ENCODE measurements around the gene BDKRB2.

The BDKRB2 gene

DNA sequence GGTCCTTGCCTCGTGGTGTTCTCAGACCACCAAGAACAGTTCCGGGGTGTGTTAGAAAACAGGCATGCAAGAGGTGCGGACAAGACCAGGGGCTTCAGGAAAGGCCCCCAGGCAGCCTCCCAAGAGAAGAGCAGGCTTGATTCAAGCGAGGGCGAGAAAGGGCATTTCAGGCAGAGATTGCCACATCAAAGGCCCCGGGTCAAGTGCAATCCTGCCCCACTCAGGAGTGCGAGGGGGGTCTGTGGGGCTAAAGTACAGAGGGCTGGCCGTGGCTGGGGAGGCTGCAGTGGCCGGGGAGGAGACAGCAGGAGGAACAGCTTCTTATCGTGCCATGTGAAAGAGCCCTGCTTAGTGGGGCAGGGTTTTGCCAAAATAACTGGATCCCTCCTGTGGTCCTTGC is 2.7 kb upstream of the BDKRB2 start:
- DNase-seq: no peak

DNA sequence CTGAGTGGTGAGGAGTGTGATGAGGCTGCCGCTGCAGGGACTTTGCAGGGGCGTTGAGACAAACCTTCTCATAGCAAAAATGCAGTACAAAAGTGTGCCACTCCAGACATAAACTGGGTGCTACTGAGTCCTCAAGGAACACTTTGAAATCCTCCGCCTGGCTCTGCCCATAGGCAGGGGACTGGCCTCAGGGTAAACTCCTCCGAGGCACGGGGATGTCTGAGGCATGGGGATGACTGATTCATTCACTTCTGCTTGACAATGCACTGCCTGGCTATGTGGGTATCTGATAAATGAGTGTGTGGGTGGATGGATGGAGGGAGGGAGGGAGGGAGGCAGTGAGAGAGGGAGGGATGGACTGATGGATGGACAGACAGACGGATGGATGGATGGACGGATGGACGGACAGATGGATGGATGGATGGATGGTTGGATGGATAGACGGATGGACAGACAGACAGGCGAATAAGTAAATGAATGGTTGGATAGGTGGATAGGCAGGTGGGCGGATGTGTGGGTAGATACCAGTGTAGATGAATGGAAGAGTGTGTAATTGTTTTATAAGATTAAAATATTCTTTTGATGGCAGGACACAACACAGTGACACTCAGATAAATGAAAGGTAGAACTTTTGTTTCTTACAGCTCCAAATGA is 2.1 kb upstream of the BDKRB2 start:
- no peak for DNase-seq

DNA sequence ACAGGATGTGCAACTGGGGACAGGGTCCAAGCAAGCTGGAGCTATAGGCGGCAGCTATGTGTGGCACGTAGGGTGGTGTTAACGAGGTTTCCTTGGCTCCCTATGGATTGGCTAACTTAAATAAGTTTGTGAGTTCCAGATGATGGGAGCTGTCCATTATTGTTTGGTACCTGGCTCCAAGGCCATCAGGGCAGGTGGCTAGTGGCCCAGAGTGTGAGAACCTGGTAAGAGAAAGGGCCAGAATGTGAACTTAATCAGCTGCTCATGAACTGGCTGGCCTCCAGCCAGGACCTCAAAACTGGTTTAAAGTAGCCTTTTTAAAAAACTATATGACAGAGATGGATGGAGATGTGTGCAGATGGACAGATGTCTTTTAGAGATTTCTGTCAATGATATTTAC is 1.5 kb upstream of the BDKRB2 start:
- DNase-seq: no peak

DNA sequence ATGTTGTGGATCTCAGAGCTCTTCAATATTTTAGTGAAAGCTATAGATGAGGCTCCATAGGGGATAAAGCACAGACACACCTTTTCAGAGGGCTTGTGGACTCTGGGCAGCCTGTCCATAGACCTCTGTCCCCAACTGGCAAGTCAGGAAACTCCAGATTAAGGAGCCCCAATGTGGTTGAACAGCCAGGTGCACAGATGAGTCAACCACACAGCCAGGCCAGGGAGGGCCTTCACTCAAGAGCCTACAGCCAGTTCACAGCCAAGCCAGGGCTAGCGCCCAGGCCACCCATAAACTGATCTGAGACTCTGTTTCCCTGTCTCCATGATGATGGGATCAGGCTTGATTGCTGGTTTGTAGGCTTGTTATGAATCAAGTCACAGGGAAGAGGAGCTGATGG is 1.0 kb upstream of the BDKRB2 start:
- DNase-seq: no peak

DNA sequence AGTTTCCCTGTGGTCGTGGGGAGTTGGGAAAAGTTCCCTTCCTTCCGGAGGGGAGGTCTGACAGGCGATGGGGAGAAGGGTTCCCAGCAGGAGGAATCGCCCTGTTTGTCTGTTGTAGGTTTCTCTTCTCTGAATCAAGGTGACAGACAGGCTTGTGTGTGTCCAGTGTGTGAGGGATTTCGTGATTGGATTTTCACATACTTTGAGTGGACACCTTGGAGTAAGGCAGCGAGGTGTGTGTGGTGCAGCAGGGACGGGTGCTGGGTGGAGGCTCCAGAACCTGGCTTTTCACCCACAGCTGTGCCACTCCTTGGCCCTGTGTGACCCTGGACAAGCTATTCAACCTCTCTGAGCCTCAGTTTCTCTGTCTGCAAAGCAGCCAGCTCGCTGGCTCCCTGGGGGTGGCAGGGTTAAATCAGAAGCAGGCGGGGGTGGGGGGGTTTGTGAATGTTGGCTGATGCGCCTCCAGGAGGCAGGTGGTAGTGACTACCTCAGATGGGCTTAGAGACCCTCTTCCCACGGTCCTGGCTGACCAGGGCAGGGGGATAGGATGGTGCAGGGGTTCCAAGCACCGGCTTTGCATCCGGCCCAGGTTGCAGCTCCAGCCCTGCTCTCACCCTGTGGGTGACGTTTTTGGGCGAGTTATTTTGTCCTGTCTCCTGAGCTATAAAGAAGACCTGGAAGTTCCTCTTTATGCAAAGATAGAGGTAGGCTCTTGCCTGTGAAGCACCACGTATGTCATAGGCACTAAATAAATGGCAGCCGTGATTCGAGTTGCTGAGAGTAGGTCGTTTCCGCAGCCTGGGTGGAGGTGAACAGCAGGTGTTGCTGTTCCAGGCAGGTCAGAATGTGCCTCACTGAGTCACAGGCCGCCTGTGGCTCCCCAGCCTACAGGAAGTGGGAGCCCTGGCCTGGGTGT is 679 bp downstream of the BDKRB2 start:
- DNase-seq: no peak

DNA sequence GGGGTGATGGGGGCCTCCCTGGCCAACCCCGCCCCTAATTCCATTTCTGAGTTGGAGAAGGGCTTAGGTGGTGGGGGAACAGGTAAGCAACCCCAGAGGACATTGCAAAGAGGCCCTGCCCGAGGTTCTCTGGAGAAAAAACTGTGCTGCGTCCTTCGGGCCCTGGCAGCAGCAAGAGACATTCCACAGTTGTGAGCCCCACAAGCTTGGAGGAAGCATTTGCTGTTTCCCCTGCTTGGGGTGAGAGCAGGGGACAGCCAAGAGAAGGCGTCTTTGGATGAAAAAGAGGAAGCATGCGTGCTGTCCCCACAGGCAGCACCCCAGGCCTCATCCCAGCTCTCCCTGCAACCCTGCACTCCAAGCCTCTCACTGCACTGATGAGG is 1.3 kb downstream of the BDKRB2 start:
- DNase-seq: no peak

DNA sequence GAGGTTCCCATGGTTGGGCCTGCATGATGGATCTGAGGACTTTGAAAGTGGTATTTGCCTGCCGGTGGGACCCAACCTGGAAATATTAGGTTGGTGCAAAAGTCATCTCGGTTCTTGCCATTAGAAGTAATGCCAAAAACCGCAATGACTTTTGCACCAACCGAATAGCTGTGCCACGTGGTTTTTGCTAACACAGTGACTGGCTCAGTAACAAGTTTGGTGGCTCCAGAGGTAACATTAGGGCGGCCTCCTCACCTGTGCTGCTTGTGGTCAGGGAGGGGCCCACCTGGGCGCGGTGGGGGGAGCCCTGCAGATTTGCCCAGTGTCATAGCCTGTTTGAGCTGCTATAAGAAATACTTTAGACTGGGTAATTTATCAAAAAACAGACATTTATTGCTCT is 1.8 kb downstream of the BDKRB2 start:
- no peak for DNase-seq

DNA sequence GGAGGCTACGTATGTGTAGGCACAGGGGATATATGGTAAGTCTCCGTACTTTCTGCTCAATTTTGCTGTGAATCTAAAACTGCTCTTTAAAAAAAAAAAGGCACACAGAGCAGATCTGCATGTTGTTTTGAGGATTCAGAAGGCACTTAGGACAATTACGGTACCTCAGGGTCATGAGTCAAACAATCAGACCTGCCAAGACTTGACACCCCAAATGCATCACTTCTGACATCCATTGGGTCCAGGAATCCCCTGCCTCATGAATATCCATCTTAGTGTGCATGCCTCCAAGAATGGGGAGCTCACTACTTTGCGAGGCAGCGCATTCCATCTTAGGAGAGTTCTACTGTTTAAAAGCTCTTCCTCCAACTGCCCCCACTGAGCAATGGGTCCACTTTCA is 3.0 kb downstream of the BDKRB2 start:
- no peak for DNase-seq

DNA sequence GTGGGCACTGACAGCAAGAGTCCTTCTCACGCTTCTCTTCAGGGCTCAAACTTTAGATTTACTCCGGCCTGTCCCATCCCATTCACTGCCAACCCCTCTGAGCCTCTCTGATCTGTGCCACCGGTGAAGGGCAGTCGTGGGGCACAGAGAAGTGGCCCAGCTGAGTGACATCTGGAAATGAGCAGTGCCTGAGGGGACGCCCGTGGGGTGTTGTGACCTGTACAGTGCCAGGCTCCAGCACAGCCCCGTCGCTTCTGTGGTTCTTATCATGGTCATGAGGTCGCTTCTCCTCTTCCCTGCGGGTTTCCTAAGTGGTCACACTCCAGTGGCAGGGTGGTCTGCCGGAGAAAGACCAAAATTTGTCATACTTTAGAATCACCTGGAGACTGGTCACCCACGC is 4.1 kb downstream of the BDKRB2 start:
- DNase-seq: no peak

DNA sequence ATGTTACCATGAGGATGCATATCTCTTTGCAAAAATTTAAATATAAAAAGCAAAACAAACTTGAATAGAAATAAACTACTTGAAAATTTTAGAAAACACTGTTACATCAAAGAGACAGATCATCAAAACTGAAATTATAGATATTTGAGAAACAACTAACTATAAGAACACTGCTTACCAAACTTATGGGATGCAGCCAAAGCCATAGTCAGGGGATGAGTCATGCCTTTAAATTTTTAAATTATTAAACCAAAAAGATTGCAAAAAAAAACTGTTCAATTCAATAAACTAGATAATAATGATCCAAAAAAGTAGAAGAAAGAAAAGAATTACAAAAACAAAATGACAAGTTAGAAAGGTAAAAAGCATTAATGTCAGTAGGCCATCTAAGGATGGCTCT is 7.5 kb downstream of the BDKRB2 start:
- DNase-seq: no peak

DNA sequence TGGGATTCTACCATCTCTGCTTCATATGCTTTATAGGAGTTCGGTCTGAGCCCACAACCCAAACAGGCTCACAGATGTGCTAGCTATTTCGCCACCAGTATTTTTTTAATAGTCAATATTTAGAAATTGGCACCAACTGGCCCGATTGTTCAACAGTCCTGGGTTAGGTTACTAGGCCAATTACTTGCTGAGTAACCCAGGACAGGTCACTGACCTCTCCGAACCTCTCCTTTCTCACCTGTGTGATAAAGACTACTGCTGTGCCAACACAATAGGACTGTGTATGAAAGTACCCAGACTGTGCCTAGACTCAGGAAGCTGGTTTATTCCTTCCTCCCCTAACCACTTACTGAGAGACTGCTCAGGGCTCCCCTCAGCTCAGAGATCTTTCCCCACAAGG is 8.3 kb downstream of the BDKRB2 start:
- no peak for DNase-seq

DNA sequence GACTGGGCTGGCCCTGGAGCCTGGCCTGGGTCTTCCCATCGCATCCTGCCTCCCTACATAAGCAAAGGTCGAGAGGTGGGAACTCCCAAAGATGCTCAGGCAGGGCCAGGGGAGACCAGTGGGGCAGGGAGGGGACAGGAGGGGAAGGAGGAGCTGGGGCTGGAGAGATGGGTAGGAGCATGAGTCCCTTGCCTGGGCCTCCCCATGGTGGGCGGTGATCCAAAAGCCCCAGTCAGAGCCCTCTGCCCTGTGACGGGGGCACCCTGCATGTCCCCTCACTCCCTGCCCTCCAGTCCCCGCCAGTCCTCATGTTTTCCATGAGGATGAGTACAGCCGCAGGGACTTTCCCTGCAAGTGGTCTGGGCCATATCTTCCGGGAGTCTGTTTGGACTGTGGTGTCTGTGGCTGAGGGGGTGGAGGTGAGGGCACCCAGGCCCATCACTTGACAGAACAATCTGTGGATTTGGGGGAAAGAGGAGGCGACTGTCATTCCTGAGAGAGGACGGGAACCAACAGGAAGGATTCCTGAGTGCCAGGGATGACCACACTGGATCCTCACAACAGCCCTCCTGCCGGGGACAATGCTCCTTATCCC is 9.3 kb downstream of the BDKRB2 start:
- no peak for DNase-seq

DNA sequence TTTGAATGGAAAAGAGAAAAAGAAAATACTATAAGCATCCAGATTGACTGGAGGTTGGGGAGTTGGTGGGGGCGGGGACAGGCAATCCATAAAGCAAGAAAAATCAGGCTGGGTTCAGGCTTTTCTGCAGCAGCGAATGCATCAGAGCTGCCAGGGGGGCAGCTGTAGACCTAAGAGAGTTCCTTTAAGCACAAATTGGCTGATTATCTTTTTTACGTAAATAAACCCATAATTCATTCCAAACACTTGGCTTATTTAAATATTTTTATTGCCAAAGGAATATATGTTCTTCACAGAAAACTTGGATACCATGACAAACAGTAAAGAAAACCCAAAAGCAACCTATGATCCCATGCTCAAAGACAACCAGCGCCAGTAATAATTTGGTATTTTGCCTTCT is 10.2 kb downstream of the BDKRB2 start:
- DNase-seq: no peak

DNA sequence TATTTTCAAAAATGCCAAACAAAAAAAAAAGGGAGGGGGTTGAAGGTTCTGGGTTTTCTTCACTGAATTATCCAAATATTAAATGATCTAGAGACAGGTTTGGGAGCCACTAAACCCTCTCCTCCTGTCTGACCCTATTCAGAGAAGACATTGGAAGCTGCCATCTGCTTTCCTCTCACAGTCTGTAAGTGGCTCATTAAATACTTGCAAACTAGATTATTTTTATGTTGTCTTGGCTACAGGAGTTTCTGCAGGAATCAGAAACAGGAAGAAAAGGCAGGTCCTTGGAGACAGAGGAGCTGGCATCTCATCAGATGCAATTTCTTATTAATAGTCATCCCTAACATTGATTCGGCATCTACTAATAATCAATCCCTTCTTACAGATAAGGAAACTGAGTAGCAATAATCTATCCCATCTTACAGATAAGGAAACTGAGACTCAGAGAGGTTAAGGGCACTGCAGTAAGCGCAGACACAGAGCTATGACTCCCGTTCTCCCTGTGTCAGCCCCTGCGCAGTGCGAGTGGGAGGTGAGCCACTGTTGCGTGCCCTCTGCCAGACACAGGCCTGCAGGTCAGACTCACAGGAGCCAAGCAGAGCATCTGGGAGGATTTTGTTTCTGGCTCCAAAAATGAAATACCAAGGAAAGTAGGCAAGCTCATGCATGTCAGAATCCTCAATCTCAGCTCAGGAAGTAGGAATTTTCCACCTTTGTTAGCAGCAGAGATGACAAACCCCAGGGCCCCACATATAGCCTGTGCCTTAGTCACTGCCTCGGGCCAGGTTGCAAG is 11.0 kb downstream of the BDKRB2 start:
- DNase-seq: no peak

DNA sequence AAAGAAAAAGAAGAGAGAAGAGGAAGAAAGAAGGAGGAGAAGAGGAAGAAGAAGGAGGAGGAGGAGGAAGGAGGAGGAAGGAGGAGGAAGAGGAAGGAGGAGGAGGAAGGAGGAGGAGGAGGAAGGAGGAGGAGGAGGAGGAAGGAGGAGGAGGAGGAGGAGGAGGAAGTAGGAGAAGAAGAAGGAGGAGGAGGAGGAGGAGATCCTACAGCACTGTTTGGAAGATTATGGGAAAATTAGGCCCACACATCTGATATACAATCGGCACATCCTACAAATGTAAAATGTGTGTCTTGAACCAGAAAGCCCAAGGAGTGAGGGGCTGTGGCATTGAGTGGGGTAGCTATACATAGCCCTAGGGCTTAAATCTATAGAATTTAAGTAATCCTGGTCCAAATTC is 12.0 kb downstream of the BDKRB2 start:
- DNase-seq: no peak

DNA sequence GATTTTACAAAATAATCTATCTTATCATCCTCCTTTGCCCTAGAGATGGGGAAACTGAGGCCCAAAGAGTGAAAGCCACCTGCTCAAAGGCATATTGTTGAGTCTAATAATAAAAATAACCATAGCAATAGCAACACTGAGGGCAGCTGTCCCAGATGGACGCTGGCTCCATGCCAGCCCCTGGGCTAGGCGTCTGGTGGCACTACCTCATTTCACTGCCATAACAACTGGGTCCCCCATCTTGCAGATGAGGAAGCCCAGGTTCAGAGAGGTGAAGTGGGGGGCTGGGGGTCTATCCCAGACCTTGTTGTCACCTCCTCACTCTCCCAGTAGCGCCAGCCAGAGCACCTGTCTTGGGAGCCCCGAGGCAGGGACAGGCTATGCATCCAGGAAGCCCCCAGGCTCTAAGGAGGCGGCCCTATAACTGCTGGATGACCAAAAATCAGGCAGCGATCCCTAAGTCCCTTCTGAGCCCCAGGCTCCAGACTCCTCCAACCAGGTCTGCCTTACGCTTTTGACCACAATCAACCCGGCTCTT is 12.8 kb downstream of the BDKRB2 start:
- no peak for DNase-seq

DNA sequence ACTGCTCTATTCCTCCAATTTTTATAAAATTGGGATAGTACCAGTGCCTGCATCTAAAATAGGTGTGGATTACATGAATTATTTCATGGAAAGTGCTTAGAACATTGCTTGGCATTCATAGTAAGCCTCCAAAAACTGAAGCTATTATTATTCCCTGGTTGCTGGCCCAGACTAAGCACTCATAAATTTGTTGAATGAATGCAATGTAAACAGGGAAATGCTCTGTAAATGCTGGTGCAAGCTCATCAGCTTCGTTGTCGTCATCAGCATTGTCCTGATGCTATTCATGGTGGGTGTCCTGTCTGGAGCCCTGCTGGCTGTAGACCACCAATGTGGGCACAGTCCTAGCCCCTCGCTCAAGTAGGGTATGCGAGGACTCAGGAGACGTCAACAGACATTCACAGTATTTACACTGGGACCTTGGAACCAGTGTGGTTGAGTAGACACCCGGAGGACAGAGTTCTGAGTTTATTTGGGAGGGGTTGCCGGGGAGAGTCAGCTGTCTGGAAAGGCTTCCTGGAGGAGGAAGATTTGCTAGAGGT is 16.5 kb downstream of the BDKRB2 start:
- no peak for DNase-seq

DNA sequence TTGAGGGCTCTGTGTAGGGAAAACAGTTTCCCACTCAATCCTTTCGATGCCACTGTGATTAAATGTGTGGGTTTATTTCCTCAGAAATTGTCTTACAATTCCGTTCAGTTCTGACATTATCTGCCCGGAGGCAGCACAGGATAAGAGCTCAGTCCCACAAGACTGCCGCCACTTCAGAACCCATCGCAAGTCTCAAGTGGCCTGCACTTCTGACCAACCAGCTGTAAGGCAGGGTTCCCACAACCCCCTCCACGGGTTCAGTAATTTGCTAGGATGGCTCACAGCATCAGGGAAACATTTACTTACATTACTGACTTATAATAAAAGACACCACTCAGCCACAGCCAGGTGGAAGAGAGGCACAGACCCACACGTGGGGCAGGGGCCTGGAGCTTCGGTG is 17.2 kb downstream of the BDKRB2 start:
- no peak for DNase-seq

DNA sequence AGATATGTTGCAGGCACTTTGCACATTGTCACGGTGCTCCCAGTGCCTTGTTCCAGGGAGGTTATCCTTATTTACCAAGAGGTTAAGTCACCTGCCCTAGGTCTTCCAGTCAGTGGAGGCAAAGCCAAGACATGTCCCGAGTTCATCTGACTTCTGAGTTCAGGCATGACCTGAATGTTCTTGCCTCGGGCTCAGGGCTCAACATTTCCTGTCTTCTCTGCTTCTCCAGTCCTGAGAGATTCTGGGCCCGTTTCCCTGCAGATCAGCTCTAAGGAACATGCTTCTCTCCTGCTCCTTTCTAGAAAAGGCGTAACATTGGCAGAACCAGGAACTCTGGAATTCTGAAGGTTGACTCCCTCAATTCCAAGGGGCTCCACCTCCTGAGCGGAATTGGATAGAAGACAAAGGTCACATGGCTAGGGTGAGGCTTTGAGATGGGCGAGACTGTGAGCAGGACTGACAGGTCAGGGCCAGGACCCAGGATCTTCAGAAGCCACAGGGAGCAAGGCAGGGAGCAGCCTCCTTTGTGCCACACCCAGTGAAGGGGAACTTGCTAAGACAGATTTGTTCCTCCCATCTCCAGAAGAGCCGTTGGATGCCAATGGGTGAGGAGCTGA is 19.9 kb downstream of the BDKRB2 start:
- DNase-seq: no peak

DNA sequence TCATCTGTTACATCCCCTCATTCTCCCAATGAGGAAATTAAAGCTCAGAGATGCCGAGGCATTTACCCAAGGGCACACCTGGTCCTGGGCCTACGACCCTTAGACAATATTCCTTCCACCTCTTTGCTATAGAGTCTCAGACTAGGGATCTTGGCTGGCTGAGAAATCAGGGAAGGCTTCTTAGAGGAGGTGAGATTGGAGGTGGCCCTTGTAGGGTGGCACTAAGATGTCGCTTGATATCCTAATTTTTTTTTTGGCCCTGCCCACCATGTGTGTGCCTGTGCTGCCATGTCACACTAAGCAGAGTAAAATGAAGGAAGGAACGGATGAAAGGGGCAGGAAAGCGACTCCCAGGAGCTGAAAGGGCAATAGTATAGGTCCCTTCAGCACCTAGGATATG is 20.6 kb downstream of the BDKRB2 start:
- DNase-seq: no peak

DNA sequence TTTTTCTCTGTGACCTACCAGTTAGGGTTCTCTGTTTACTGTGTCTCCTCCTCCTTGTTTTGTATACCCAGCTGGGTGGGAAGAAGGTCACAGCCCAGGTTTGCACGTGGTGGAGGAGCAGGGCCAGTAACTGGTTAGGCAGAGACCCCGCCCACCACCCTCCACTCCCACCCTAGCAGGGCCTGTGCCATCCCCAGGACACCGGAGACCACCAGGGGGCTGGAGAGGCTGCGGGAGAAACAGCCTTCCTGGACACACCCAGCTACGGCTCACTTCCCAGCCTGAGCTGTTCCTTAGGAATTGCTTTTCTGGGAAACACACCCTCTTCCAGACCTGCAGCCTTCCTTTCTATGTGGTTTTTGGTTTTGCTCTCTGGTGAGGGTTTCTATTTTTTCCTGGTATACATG is 21.1 kb downstream of the BDKRB2 start:
- no peak for DNase-seq

DNA sequence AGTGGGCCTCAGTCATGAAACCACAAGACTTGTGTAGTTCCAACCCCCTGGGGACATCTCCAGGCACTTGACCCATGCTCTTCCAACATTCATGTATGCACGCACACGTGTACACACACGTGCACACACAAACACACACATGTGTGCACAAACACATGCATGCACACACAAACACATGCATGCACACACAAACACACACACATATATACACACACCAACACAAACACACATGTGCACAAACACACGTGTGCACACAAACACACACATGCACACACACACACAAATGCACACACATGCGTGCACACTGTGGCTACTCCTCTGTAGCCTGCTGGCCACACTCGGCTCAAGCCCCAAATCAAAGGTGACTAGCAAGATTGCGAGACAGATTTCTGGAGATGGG is 22.8 kb downstream of the BDKRB2 start:
- no peak for DNase-seq
